ENCODE data around the gene PRR5L.

PRR5L gene

DNA sequence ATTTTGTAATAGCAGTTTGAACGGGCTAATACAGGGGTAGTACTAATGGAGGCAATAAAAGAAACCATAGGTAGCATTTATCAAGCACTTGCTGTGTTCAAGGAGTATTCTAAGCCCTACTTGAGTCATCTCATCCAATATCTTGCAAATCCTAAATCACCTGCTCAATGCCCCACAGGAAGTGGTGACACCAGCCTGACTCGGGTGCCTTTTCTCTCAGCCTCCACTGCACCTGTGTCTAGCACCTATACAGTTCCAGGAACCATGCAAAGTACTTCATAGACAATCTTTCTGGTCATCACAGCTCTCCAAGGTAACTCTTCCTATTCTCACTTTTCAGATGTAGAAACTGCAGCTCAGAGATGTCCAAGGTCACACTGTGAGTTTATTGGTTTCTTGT is 98.0 kb downstream of the PRR5L start:
- no peak for FAIRE-seq
- DNase-seq (ENCODE audit: extremely low spot score, insufficient read length, low read depth): no peak

DNA sequence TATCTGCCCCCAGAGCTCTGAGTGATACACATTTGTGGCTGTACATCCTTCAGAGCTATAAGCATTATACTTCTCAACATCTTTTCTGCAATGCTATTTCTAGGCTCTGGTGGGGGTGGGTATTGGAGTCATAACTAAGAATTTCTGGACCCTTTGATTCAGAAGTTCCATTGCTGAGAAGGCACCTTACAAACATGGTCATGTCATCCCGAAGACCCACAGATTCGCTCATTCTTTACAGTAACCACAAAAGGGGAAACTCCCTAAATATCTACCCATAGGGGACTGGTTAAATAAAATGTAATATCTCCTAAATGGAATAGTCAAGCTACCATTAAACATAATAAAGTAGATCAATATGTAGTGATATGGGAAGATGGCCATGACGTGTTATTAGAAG is 98.8 kb downstream of the PRR5L start:
- DNase-seq (ENCODE audit: extremely low spot score, insufficient read length, low read depth): no peak

DNA sequence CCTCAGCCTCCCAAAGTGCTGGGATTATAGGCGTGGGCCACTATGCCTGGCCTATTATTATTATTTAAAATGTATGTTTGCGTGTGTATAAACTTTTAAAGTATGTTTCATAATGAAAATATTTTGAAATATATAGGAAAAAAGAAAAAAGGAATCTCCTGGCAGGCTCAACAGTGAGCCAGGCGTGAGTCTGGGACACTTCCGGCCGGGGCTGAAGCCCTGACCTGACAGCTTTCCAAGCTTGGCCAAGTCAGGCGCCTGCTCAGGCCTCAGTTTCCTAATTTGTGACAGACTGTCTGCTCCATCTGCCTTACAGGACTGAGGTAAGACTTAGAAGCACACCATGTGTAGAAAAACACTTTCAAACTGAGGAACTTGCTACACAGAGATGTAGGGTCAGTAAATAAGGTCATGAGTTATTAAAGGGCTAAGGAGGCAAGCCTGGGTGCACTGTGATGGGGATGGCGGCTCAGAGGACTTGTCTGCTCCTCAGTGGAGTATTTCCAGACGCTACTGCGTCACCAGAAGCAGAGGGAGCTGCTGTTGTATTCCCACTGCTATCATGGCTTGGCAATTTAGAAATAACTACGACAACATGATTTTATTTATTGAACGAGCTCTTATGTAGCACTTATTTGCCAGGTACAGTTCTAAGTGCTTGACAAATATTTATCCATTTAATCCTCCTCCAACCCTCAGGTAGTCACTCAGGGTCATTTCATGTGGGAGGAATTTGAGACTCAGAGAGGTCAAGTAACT is 100.1 kb downstream of the PRR5L start:
- DNase-seq (ENCODE audit: extremely low spot score, insufficient read length, low read depth) (no peak), FAIRE-seq (no peak)

More for the DNA sequence above, 98.8 kb downstream of the PRR5L start:
- no peak for FAIRE-seq

DNA sequence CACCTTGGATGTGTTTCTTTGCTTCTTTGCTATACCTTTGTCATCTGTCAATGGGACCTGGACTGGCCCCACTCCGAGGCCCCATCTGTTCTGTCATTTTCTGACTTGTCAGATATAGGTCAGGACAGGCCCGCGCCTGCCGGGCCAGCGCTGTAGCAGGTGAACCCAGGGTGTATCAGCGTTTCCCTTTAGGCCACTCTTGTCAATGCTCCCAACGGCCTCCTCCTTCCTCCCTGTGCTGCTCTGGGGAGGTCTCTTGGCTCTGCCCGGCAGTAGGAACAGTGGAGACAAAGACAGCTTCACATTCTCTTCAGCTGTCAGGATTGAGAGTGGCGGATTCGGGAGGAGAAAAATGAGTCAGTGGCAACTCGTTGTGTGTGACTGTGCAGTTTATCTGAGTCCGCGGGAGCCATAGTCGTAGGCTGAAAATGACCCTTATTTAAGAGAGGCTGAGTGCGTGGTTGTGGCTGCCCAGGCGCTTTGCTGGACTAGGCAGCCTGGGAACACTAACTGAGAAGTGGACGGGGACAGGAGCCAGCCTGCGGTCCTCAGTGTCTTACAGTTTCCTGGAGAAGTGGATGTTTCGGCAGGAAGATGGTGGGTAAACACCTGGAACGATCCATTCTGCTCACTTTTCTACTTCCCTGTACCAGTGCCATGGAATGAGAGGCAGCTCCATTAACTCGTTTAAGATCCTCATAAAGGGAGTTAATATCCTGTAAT is 102.3 kb downstream of the PRR5L start:
- DNase-seq (ENCODE audit: extremely low spot score, insufficient read length, low read depth) (no peak), FAIRE-seq (no peak)

DNA sequence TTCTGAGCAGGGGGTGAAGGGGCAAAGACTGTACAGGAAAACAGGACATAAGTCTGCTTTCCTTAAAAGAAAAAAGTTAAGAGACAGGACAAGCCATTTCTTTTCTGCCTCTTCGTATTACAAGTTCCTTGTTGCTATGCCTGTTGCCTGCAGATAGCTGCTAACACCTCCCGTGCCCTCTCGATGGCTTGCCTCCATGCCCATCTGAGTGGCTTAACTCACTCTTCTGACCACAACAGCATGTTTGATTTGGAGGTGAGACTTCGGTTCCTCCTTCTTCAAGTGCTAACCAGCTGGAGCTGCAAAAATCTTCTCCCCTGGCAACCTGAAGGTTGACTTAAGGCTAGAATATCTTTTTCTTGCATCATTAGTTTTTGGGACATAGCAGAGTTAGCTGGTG is 103.1 kb downstream of the PRR5L start:
- DNase-seq (ENCODE audit: extremely low spot score, insufficient read length, low read depth) (no peak), FAIRE-seq (no peak)

DNA sequence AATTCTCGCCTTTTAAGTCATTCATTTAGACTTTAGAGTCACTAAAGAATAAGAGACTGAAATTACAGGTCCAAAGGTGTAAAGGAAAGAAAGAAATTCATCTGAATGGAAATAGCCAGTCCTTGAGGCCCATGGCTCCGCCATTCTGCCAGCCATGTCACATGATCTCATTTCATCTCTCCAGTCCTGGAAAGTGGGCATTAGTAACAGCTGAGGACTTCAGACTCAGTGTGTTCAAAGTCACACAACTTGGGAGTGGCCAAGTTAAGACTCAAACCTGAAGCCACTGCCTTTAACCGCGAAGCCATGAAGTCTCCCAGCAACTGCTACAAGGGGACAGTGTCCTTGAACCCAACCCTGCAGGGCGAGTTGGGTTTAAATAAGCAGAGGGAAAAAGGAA is 103.7 kb downstream of the PRR5L start:
- FAIRE-seq (no peak), DNase-seq (ENCODE audit: extremely low spot score, insufficient read length, low read depth) (no peak)

- FAIRE-seq (no peak), DNase-seq (ENCODE audit: extremely low spot score, insufficient read length, low read depth) (no peak)
Observed at GRCh38 chr11:36400766-36401455, 104.8 kb downstream of the PRR5L start.

DNA sequence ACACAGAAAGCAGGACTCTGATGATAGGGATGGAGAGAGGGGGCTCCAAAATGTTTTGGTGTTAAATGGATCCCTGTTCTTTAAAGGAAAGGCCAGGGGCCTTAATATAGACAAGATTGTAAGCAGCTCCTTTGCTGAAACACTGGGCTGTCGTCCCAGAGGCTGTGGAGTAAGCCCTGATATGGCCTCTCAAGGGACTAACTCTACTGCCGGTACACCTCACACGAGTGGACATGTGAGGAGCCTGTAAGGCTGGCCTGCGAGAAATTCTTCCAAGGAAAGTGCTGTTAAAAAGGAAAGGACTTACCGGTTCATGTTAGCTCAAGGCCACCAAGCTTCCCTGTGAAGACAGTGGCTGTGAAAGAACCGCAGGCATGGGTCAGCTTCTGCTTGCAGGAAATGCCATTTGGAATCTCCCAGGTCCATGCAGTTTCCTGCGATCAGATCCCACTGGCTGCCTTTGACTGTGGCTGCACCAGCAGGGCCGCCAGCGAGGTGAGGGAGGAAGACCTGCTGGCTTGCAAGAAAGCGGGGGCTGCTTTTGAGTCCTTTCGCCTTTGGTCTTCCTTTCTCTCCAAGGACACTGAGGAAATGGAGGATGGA is 106.6 kb downstream of the PRR5L start:
- FAIRE-seq: no peak
- no peak for DNase-seq (ENCODE audit: extremely low spot score, insufficient read length, low read depth)

- FAIRE-seq: no peak
Observed at GRCh38 chr11:36403661-36404060, 107.6 kb downstream of the PRR5L start.

GRCh38 chr11:36404831-36405230 is 108.7 kb downstream of the PRR5L start:
- FAIRE-seq (no peak), DNase-seq (ENCODE audit: extremely low spot score, insufficient read length, low read depth) (no peak)

More at GRCh38 chr11:36403661-36404060, 107.6 kb downstream of the PRR5L start:
- no peak for DNase-seq (ENCODE audit: extremely low spot score, insufficient read length, low read depth)

- DNase-seq (ENCODE audit: extremely low spot score, insufficient read length, low read depth): no peak
- FAIRE-seq: no peak
Observed at GRCh38 chr11:36405585-36406367, 109.7 kb downstream of the PRR5L start.

- FAIRE-seq: no peak
- no peak for DNase-seq (ENCODE audit: extremely low spot score, insufficient read length, low read depth)
Observed at GRCh38 chr11:36407356-36407755, 111.3 kb downstream of the PRR5L start.

DNA sequence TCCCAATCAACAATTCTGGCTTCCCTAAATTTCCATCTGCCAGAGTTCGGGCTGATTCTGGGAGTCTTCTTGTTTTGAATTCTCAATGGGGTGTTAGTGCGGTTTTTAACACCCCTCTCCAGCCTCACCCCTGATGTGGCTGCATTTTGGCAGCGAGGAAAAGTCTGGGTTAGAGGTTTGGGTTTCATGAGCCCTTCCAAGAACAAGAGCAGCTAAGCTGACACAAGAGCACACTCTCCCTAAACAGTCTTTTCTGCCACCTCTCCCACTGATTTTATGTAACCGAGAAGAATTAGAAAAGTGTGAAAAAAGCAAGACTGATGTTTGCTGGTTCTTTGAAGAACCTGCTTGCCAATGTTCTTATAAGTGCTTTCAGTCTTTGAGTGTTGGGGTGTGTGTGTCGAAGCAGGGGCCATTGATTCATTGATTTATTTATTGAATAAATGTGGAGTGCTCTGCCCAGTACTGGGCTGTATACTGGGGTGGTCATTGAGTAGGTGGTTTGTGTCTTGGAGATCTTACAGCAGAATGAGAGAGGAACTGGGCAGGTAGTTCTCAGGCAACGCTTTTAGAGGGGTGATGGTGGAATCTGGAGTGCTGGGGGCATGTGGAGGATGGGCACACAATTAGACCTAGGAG is 112.5 kb downstream of the PRR5L start:
- FAIRE-seq: no peak
- no peak for DNase-seq (ENCODE audit: extremely low spot score, insufficient read length, low read depth)

DNA sequence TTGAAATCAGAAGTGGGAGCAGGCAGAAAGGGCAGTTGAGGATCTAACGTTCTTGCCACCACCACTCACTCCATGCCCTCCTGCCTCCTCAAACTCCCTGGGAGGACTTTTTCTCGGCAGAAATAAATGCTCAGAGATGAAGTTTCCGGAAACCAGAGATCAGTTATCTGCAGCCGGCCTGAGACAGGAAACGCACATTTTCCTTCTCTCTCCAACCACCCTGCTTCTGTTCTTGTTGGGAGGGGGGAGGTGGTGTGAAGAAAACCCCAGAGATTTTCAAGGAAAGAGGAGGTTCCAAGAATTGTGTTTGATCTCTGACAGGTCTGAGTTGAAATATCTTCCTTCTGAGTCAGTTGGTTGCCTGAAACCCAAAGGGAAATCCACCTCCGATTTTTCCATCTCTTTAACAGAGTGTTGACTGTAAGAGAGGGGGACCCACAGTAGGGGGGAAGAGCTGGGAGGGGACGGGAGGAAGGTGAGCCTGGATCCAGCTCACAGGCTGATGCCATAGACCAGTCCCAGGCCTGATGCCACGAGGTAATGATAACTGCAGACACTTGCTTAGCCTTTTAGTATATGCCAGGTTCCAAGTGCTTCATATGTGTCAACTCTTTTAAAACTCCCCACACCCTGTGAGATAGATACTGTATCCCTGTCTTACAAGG is 113.2 kb downstream of the PRR5L start:
- no peak for DNase-seq (ENCODE audit: extremely low spot score, insufficient read length, low read depth)
- no peak for FAIRE-seq

DNA sequence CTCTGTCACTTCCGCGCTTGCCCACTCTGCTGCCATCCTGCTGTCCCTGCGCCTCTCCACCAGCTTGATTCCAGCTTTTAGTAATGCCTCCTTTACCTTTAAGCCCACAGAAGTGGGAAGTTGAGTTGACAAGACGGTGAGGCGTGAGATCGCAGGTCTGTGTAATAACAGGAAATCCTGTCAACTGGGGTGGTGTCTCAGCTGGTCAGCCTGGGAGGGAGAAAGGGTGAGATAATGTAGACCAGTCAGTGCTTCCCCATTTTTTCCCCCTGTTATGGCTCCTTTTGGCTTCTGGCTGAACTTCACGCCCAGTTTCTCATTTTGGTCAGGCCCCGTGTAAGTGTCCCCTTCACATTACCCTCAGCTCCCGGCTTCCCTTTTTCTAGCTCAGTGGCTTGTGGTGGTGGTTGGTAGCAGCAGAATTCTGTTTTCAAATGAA is 115.1 kb downstream of the PRR5L start:
- no peak for DNase-seq (ENCODE audit: extremely low spot score, insufficient read length, low read depth)
- FAIRE-seq: peak; percentile 47

- FAIRE-seq: no peak
Observed at GRCh38 chr11:36412781-36413383, 116.8 kb downstream of the PRR5L start.

GRCh38 chr11:36417154-36417553 is 121.1 kb downstream of the PRR5L start:
- DNase-seq (ENCODE audit: extremely low spot score, insufficient read length, low read depth) (no peak), FAIRE-seq (no peak)

More at GRCh38 chr11:36412781-36413383, 116.8 kb downstream of the PRR5L start:
- DNase-seq (ENCODE audit: extremely low spot score, insufficient read length, low read depth): no peak

DNA sequence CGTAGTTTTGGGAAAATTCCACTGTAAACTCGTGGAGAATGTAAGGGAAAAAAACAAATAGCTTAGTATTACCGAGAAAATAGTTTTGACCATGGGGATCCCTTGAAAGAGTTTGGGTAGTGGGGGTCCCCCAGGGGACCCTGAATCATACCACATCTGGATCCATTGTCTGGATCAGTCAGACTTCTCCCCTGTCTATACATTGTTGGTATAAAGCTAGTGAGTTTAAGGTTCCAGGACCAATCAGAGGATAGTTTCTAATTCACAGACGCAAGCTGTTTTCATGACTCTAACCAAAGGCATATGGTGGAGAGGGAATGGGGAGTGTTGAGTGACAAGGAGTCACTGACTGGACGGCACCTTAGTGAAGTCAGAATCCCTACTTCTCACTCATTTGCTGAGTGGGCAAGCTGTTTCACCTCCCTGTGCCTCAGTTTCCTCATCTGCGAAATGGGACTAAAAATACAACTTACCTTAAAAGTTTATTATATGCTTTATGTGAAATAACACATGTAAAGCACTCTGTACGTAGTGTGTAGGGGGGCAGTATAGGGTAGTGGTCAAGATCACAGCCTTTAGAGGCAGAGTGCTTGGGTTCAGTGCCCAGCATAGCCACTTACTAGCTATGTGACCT is 123.8 kb downstream of the PRR5L start:
- DNase-seq (ENCODE audit: extremely low spot score, insufficient read length, low read depth) (no peak), FAIRE-seq (no peak)
